HTERT RPE-1 (cell line): ENCODE measurements around the gene SLC24A4.

Experiments
- in situ Hi-C: fragments of 300-500 bp; cut with MboI; formaldehyde crosslinking; loops from 4 replicates; pipeline ENCODE4 v1.14.3; 2020; ENCODE audit warnings: low sequenced_read_pairs

SLC24A4 gene

DNA sequence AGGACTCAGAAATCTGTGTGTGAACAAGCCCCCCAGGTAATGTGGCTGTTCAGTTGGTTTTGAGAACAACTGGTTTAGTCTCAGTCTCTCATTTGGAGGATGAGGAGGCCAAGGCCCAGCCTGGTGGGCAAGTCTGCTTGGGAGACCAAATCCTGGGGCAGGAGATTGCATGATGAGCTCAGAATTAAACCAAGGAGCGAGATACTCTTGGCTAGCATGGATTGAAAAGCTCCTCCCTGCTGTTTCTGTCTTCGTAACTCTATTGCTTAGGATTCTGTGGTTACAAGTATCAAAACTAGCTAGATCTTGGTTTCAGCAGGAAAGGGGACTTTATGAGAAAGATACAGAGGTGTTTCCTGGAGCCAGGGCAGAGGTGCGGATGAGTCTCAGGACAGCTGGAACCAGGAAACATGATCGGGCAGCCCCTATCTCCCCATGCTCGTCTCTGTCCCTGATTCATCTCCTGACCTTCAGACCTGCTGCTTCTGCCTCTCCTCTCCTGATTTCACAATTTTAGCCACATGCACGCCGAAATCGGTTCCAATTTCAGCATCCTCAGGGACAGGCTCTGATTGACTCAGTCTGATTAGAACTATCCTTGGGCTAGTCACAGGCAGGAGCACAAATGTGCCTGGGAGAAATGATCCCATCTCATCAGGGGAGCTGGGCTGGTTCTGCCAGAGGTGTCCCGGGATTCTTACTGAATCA is 150.4 kb downstream of the SLC24A4 start:
- in situ Hi-C loops: no loop called here

GRCh38 chr14:92473969-92474535 is 151.1 kb downstream of the SLC24A4 start:
- in situ Hi-C loops: no loop called here

- in situ Hi-C loops: no loop called here
Measured at GRCh38 chr14:92475037-92475436, 152.1 kb downstream of the SLC24A4 start.

GRCh38 chr14:92475451-92476187 is 152.7 kb downstream of the SLC24A4 start:
- in situ Hi-C loops: no loop called here

- in situ Hi-C loops: no loop called here
Measured at GRCh38 chr14:92480856-92481255, 157.9 kb downstream of the SLC24A4 start.

DNA sequence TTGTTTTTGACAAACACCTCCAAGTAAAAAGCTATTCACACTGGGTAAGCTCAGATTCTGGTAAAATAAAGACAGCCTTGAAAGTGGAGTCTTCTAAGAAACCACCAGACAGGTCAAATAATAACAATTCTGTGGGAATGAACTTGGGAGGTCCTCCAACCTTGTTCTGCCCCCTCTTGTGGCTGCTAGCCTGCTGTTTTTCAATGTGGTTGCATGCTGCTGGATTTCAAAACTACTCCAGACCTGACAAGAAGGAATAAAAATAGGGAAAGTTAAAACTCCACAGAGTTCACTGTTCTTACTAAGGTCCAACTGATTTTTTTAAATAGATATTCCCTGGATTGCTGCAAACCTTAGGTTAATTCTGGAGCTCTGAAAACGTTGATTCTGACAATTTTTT is 158.4 kb downstream of the SLC24A4 start:
- in situ Hi-C loops: no loop called here

GRCh38 chr14:92481811-92482555 is 159.0 kb downstream of the SLC24A4 start:
- in situ Hi-C loops: no loop called here

DNA sequence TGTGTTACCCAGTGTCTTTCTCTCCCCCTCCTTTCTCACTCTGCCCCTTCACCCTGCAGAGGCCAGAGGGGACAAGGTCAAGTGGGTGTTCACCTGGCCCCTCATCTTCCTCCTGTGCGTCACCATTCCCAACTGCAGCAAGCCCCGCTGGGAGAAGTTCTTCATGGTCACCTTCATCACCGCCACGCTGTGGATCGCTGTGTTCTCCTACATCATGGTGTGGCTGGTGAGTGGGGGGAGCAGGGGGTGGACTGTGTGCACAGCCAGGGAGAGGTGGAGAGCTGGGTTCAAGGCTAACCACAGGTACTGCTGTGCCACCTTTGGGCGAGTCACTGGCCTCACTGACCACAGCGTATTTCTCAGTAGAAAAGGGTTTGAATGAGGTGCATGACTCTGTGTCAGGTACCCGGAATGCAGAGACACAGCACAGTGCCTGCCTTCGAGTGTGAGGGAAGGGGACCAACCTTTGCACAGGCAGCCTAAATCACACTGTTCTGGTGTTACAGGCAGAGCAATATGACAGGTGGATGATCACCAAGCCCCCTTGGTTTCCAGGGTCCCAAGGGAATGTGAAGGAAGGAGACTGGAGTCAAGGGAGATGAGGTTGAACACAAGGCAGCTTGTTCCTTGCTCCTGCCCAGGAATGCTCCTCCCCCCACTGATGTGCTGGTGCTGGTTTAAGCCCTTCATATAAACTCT is 159.8 kb downstream of the SLC24A4 start:
- in situ Hi-C loops: no loop called here

DNA sequence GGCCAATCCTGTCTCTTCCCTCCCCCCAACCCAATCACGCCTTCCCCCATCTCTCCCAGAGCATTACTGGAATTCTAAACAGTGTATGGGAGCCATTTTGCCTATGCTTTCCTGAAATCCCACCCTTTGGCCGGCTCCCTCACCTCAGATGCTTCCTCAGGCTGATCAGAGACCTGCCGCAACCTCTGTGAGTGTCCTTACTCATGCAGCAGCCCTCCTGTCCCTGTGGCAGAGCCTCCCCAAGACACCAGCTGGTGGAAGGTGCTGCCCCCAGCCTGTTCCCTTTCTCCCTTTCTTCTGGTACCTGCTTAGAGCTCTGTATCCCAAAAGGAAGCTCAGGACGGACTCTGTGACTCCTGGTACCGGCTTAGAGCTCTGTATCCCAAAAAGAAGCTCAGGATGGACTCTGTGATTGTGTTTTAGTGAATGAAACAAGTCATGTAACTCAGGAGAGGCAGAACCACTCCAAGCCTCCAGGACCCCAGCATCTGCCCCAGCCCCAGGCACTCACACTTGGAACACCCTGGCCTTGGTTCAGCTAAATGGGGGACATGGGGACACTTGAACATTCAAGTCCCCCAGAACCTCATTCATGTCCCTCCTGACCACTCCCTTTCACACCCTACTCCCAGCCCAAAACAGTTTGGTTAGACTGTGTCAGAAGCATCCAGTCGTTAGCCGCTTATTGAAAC is 161.3 kb downstream of the SLC24A4 start:
- in situ Hi-C loops: no loop called here

DNA sequence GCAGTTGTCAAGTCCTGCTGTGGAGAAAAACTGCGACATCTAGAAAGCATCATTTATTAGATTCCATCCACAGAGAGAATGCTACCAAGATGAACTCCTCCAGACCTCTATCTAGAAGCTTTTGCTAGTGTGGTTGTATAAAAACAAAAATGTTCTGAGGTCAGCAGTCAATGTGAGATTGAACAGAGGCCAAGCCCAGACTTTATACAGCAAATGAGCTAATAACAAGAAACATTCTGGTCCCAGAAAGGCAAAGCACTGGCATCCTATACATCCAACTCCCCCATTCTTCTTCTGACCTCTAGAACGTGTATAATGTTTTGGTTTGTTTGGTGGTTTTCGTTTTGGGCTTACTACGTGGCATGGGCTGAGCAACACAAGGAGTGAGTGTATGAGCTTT is 163.9 kb downstream of the SLC24A4 start:
- in situ Hi-C loops: no loop called here

- in situ Hi-C loops: no loop called here
Measured at GRCh38 chr14:92487513-92488133, 164.7 kb downstream of the SLC24A4 start.

DNA sequence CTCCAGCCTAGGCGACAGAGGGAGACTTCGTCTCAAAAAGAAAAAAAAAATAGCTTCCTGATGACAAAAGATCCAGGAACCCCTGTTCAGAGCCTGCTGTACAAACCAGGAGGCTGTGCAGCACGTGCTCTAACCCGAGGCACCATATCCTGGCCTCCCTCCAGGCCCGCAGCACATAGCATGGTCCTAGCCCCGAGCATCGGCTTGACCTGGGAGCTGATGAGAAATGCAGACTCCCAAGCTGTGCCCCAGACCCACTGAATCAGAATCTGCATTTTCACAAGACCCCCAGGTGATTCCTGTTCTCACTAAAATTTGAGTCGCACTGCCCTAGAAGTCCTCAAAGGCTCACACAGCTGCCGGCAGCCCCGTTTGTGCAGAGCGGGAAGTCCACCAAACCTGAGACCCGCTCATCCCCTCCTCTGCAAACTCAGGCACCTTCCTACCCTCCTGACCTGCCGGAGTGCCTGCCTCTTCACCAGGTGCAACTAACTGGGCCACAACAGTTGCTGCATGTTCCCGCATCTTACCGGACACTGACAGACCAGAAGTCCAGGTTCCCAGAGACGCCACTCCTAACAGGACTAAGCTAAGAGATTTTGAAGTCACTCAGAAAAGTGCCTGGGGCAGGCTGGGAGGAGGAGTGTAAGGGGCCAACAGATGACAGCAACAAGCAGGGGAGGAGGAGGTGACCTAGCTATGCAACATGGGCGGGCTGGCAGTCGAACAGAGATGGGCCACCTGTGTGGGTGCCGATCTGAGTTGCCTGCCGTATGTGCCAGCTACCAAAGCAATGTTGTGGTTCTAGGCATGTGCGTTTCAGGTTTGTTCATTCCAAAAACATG is 166.7 kb downstream of the SLC24A4 start:
- in situ Hi-C loops: no loop called here

DNA sequence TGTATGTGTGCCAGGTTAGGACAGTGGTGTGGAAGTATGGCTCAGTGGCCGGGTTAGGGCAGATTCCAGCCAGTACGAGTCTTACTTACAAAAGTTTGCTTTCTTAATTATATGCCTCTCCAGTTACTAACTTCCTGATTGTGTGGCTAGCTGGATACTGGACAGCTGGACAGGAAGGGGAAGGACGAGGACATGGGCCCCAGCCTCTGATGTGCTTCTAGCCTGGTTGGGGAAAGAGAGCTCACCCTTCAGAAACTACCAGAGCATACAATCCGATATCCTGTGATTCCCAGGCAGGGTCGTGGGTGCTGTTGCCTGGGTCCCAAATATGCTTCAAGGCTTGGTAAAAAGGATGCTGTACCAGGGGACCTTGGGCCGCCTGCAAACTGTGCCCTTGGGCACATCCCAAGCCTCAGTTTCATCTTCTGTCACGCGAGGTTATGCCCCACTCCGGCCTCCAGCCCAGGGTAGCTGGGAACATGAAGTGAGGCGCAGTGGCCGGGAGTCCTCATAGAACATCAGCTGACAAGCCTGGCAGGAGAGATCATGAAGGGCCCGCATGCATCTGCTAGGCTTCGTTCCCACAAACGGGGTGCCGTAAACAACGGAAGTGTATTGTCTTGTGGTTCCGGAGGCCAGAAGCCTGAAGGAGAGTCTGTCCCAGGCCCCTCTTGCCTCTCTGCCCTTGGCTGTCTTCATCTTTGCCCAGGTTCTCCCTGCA is 167.4 kb downstream of the SLC24A4 start:
- in situ Hi-C loops: no loop called here

- in situ Hi-C loops: no loop called here
Measured at GRCh38 chr14:92491782-92492181, 168.8 kb downstream of the SLC24A4 start.

GRCh38 chr14:92492258-92492657 is 169.3 kb downstream of the SLC24A4 start:
- in situ Hi-C loops: no loop called here

DNA sequence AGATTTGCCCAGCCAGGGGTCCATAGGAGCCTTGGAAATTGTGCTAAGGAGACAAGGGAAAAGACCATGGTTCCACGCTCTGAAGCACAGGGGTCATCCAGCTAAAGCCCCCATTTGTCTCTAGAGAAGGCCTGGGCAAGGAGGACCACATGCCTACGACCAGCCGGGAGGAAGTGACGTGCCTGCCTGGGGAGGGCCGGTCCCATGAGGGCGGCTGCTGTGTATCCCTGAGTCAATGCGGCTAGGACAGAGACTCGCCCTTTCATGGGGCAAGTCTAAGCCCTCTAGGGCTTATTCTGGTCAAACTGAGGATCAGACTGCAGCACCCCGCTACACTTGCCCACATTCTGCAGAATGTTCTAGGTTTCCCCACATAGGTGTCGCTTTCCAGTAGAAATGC is 170.1 kb downstream of the SLC24A4 start:
- in situ Hi-C loops: no loop called here

DNA sequence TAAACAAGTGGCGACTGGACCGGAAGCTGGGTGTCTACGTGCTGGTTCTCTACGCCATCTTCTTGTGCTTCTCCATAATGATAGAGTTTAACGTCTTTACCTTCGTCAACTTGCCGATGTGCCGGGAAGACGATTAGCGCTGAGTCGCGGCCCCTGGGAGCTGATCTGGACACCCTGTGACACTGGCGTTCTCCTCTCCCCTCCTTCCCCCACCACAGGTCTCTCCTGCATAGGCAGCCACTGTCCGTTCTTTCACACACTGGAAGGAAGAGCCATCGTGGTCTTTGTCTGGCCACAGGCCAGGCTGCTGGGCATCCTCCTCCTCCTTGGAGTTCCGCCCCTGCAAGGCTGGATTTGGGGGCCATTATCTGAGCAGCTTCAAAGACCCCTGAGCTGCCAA is 170.5 kb downstream of the SLC24A4 start:
- in situ Hi-C loops: no loop called here

DNA sequence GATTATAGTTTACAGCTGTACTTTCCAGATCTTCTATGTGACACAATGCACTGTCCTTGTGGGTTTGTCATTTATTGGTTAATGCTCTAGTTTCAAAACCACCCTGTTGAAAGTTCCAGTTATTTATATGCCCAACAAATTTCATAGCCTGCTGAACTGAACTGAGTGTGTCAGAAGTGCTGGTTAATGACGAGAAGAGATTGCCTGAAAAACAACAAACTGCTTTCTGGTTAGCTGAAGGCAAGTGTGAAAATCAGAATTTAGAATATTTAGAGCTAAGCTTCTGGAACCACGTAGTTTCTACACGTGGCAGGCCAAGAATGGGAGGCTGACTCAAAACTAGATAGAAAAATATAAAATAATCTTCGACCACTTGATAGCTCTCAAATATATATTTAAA is 171.5 kb downstream of the SLC24A4 start:
- in situ Hi-C loops: no loop called here
